Measurements from ENCODE around the gene SPOCK1. TPM values are rescaled to one million over a fixed set of nuclear protein-coding genes. Genes with fewer than 3 reads are reported as not detected.

Gene SPOCK1
- total RNA-seq, 1 experiment from 2014 or later = 10.9 TPM

DNA sequence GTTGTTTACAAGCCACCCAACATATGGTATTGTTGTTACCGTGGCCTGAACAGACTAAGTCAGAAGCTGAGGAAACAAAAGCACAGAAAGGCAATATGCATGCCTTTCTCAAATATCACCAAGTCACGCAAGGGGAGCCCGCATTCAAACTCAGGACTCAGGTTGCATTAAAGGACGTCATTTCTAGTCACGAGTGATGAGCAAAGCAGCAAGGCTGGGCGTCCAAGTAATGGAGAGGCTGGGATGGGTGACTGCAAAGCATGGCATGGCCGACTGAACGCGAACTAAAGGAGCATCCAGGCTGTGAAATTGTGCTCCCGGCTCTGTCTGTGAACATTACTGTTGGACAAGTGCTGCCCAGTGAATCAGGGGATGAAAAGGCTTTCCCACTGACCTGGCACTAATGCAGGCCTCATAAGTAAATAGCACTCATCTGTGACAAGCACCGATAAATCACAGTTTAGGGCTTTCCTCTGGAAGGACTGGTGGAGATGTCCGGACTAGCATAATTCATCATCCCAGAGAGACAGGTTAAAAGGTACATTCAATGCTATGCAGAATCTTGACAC lies 202.8 kb downstream of the SPOCK1 start:
- H3K27ac ChIP-seq (ENCODE audit: insufficient read length, low read depth, low read length) = no peak overlapping the region
- Mint-ChIP-seq H3K36me3 (ENCODE audit: insufficient read depth in 1 of 3, low read depth in 3 of 3) (no peaks in the 10 kb centered on the region), H3K4me3 (no peak overlapping the region), H3K4me1 (peaks cover 0 to 6% of the 10 kb centered on the region in 2 experiments; a peak in 1 of 4 replicates), H3K27me3 (ENCODE audit: low read depth) (peaks cover 3% of the 10 kb centered on the region; the same call in 1 of the 2 replicates), H3K27ac (no peak overlapping the region; a peak in 1 of 7 replicates), H3K9me3 (no peaks in the 10 kb centered on the region)
- DNase-seq = no peak
- H3K9me3 ChIP-seq (ENCODE audit: control insufficient read depth, low read depth, low read length) = no peaks in the 10 kb centered on the region
- no peak overlapping the region for H4K91ac ChIP-seq (ENCODE audit: insufficient read length, low read depth, low read length)
- H3K4ac ChIP-seq (ENCODE audit: low read depth, low read length) = no peak overlapping the region
- no peaks in the 10 kb centered on the region for H3K79me1 ChIP-seq (ENCODE audit: insufficient read depth, low read depth, low read length, poor library complexity, severe bottlenecking)
- no peak overlapping the region for H2AFZ ChIP-seq (ENCODE audit: low read length)
- H3K9ac ChIP-seq (ENCODE audit: extremely low read depth, insufficient read length, low read length) = no peak overlapping the region
- no peak overlapping the region for H2AK5ac ChIP-seq (ENCODE audit: insufficient read length, low read length)
- no peaks in the 10 kb centered on the region for H3K23me2 ChIP-seq (ENCODE audit: insufficient read length, low read depth, low read length, poor library complexity, severe bottlenecking)
- H3K79me2 ChIP-seq (ENCODE audit: insufficient read depth, low read length) = no peaks in the 10 kb centered on the region
- no peak overlapping the region for H4K5ac ChIP-seq (ENCODE audit: insufficient read length, low read depth, low read length)
- H3K14ac ChIP-seq (ENCODE audit: insufficient read depth, low read length) = no peak overlapping the region; the same call in 1 of the 2 replicates
- H3K27me3 ChIP-seq (ENCODE audit: insufficient read depth, low read length) = no peaks in the 10 kb centered on the region
- no peaks in the 10 kb centered on the region for H4K20me1 ChIP-seq (ENCODE audit: control insufficient read depth, insufficient read depth, insufficient read length)
- H3K23ac ChIP-seq (ENCODE audit: insufficient read length, low read depth, low read length) = no peak overlapping the region
- H3K56ac ChIP-seq (ENCODE audit: insufficient read length, low read depth, low read length) = no peak overlapping the region
- no peak overlapping the region for H2BK5ac ChIP-seq (ENCODE audit: insufficient read length, low read length)
- no peak overlapping the region for H2BK15ac ChIP-seq (ENCODE audit: low read depth, low read length)
- H3K4me1 ChIP-seq (ENCODE audit: insufficient read depth, low read length) = no peaks in the 10 kb centered on the region
- no peak overlapping the region for H2BK12ac ChIP-seq (ENCODE audit: insufficient read length, low read depth, low read length)
- H3T11ph ChIP-seq (ENCODE audit: low read length) = no peak overlapping the region
- H2BK20ac ChIP-seq (ENCODE audit: low read depth, low read length, poor library complexity, severe bottlenecking) = no peak overlapping the region
- TF ChIP-seq, protein P1, sequence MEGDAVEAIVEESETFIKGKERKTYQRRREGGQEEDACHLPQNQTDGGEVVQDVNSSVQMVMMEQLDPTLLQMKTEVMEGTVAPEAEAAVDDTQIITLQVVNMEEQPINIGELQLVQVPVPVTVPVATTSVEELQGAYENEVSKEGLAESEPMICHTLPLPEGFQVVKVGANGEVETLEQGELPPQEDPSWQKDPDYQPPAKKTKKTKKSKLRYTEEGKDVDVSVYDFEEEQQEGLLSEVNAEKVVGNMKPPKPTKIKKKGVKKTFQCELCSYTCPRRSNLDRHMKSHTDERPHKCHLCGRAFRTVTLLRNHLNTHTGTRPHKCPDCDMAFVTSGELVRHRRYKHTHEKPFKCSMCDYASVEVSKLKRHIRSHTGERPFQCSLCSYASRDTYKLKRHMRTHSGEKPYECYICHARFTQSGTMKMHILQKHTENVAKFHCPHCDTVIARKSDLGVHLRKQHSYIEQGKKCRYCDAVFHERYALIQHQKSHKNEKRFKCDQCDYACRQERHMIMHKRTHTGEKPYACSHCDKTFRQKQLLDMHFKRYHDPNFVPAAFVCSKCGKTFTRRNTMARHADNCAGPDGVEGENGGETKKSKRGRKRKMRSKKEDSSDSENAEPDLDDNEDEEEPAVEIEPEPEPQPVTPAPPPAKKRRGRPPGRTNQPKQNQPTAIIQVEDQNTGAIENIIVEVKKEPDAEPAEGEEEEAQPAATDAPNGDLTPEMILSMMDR (conservative IDR thresholded peaks at IDR 0.05) = no peak
- no peak overlapping the region for H3K18ac ChIP-seq (ENCODE audit: insufficient read length, low read depth, low read length)
- H2BK120ac ChIP-seq (ENCODE audit: low read depth, low read length, poor library complexity, severe bottlenecking) = no peak overlapping the region
- no peak overlapping the region for H3K4me2 ChIP-seq (ENCODE audit: insufficient read depth, insufficient read length, low read length)
- no peak overlapping the region for H4K8ac ChIP-seq (replicated peaks; ENCODE audit: insufficient read length, low read depth, low read length)
- WGBS (ENCODE audit: extremely low coverage, insufficient read length, low lambda C conversion rate) = no CpG with 5 or more reads among the region's 12 CpGs

Data from H9 (cell line).